Activated naive CD8-positive, alpha-beta T cell treated with anti-CD3 and anti-CD28 coated beads, Interleukin-2, amount 50 U/mL, for 16 hours (primary cell): ENCODE data around the gene RAB31.
"Not testable (repeated sequence)": the region's sequence is repeated elsewhere in the genome, so short reads cannot be mapped to it uniquely, and the experiment has no call there.

Experiments used
- DNase-seq: peaks from one replicate; pipeline ENCODE4 v3.0.0-alpha.2; 2020; ENCODE audit warnings: low read depth, low spot score

Gene RAB31

GRCh38 chr18:9758624-9759075 lies 50.5 kb downstream of the RAB31 start:
- DNase-seq: no peak

- DNase-seq: no peak
These were observed 52.5 kb downstream of the RAB31 start for GRCh38 chr18:9760641-9761040.

- no peak for DNase-seq
These were observed 54.4 kb downstream of the RAB31 start for GRCh38 chr18:9762526-9762925.

DNA sequence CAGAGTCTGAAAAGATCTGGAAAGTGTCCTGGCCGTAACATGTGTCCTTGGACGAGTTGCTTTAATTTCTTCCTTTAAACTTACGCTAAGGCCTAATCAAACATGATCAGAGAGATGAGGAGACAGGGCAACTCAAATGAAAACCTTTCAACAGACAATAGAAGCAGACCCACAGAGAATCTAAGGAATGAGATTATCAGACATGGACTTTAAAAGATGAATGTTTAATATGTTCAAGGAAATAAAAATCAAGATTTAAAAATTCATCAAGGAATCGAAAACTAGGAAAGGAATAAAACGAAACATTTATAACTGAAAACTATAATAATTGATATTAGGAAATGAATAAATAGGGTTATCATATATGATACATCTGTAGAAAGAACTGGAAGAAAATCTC lies 55.1 kb downstream of the RAB31 start:
- DNase-seq: no peak

DNA sequence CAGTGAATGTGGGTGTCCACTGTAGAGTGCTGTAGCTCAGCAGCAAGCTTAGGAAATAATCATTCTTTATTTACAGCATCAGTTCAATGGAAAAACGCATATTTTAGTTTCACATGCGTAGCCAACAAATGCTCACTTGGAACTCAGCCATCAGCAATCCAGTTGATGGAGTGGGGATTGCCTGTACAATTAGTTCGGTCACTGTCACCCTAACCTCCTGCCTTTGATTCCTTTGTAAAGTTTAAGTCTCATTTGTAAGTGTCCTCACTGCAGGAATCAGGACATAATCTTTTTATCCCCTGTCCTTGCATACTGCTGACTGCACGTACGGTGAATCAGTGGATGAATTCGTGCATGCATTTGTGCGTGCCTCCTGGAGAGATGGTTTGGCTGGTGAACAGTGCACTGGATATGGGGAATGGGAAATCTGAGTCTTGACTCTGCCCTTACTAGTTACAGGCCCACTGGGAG lies 55.9 kb downstream of the RAB31 start:
- no peak for DNase-seq

- no peak for DNase-seq
These were observed 57.4 kb downstream of the RAB31 start for GRCh38 chr18:9765501-9765900.

- DNase-seq: no peak
These were observed 58.0 kb downstream of the RAB31 start for GRCh38 chr18:9766076-9766481.

GRCh38 chr18:9766740-9767139 lies 58.6 kb downstream of the RAB31 start:
- no peak for DNase-seq

DNA sequence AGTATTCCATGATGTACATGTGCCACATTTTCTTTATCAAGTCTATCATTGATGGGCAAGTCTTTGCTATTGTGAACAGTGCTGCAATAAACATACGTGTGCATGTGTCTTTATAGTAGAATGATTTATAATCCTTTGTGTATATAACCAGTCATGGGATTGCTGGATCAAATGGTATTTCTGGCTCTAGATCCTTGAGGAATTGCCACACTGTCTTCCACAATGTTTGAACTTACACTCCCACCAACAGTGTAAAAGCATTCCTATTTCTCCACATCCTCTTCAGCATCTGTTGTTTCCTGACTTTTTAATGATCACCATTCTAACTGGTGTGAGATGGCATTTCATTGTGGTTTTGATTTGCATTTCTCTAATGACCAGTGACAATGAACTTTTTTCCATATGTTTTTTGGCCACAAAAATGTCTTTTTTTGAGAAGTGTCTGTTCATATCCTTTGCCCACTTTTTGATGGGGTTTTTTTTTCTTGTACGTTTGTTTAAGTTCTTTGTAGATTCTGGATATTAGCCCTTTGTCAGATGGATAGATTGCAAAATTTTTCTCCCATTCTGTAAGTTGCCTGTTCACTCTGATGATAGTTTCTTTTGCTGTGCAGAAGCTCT lies 60.1 kb downstream of the RAB31 start:
- not testable (repeated sequence) for DNase-seq

GRCh38 chr18:9770111-9770510 lies 62.0 kb downstream of the RAB31 start:
- not testable (repeated sequence) for DNase-seq

- no peak for DNase-seq
These were observed 63.3 kb downstream of the RAB31 start for GRCh38 chr18:9771261-9771976.

DNA sequence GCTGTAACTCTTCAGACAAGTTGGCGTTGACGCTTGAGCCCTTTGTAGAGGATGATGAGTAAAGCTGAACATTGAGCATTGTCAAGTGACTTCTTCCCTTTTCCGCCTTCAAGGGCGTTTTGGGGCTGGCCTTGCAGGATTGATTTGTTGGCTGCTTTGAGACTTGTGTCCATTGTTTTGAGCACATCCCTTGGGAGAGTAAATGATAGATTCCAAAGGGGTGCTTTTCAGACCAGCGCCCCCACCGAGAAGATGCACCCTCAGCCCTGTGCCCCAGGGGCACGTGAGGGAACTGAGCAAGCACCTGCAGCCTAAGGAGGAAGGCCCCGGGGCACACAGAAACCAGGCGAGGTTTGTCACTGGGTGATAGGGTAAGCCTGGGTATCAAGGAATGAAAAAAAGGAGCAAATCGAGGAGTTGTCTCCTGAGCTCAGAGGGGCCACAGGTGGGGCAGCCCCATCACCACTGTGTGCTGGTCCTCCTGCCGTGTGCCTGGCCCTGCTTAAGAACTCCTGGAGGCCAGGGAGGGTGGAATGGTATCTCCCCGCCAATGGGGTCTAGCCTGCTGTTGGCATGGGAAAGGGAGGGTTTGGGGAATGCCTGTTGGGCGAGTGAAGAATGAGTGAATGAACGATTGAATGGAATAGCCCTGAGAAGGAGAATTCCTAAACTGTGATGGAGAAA lies 64.0 kb downstream of the RAB31 start:
- DNase-seq: no peak

DNA sequence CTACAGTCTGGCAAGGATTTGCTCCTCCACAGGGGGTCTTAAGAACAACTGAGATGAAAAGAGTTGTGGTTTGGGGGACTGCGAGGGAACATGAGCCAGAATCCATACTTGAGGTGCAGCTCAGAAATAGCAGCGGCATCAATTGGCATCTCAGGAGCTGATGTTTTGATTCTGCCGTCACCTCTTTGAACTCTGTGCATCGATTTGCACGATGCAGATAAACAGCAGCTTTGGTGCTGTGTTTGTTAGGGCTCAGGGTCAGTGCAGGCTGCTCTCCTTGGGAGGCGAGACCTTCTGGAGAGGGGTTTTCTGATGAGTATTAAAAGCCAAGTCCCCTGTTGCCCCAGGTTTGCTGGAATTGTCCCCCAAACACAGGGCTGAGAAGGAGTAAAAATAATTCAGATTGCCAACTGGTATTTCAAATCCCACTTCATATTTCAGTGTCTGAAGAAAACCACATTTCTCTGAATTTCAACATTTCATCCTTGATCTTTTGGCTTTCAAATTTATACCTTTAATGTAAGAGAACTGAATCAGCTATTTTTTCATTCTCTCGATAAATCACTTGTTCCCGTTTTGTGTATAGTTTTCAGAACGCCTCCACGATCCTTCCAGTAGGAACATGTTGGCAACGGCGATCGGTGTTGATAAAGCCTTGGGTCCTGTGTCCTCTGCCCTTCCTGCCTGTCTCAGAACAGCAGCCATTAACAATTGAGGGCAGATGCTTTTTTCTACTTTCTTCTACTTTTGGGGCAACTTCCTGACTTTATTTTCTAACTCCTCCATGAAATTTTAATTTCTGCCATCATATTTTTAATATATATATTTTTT lies 65.0 kb downstream of the RAB31 start:
- no peak for DNase-seq

GRCh38 chr18:9774150-9774549 lies 66.0 kb downstream of the RAB31 start:
- DNase-seq: no peak

- DNase-seq: no peak
These were observed 67.1 kb downstream of the RAB31 start for GRCh38 chr18:9775178-9775577.

DNA sequence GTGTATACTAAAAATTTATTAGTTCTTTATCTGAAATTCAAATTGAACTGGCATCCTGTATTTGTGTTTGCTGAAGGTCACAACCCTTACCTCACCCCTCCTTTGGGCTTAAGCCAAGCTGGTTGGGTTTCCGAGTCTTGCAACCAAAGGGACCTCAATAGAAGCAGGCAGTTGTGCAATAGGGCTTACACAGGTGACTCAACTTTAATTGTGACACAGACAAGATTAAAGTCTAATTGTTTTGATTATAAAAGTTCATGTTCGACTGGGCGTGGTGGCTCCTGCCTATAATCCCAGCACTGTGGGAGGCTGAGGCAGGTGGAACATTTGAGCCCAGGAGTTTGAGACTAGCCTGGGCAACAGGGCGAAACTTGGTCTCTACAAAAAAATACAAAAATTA lies 71.5 kb downstream of the RAB31 start:
- DNase-seq: no peak

GRCh38 chr18:9782073-9782857 lies 74.2 kb downstream of the RAB31 start:
- DNase-seq: no peak

- DNase-seq: no peak
These were observed 78.5 kb downstream of the RAB31 start for GRCh38 chr18:9786631-9787030.

DNA sequence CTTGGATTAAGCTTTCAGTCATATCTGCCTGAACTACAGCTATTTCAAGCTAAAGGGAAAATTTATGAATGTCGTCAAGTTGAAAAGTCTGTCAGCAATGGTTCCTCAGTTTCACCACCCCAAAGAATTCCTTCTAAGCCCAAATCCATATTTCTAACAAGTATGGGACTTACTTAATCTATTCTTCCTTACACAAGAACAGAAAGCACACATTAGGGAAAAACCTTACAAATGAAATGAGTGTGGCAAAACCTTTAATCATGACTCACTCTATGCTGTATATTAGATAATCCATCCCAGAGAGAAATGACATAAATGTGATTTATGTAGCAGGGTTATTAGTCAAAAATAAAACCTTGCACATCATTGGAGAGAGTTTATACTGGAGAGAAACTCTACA lies 78.9 kb downstream of the RAB31 start:
- no peak for DNase-seq

DNA sequence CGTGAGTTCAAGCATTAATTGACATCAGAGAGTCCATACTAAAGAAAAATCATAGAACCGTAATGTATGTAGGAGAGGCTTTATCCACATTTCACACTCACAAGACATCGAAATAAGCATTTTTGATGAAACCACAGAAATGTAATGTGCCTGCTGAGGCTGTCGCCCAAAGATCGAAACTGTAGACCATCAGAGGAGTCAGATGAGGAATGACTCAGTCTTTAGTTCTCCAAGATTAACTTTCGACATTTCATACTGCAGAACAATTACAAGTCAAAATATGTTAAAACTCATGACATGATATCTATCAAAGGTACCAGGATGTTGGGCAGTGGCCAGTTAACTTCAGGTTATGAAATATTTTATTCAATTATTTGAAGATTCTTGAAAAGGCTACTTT lies 79.6 kb downstream of the RAB31 start:
- DNase-seq: no peak

- no peak for DNase-seq
These were observed 80.0 kb downstream of the RAB31 start for GRCh38 chr18:9788140-9788539.
